Progenitor cell of endocrine pancreas (in vitro differentiated cells): ENCODE data around the gene CLEC3B. TPM values are rescaled to one million over a fixed set of nuclear protein-coding genes. Genes with fewer than 3 reads are reported as not detected.

Experiments used
- DNase-seq: peaks from one replicate; pipeline ENCODE4 v3.0.0; 2021; ENCODE audit warnings: low spot score; ENCODE audit not compliant: unreplicated experiment
- H3K27ac Mint-ChIP-seq: 2 replicates; pipeline ENCODE4 v1.8.0; 2021; ENCODE audit warnings: mild to moderate bottlenecking, moderate library complexity, mixed read lengths
- H3K27me3 Mint-ChIP-seq: 2 replicates; pipeline ENCODE4 v1.8.0; 2021; ENCODE audit warnings: mixed read lengths
- H3K36me3 Mint-ChIP-seq: 2 replicates; pipeline ENCODE4 v1.8.0; 2022; ENCODE audit warnings: mixed read lengths; ENCODE audit not compliant: insufficient read depth
- H3K4me1 Mint-ChIP-seq: 2 replicates; pipeline ENCODE4 v1.8.0; 2021; ENCODE audit warnings: low read depth, mixed read lengths
- H3K4me3 Mint-ChIP-seq: 2 replicates; pipeline ENCODE4 v1.8.0; 2021; ENCODE audit warnings: low read depth, mild to moderate bottlenecking, moderate library complexity, mixed read lengths
- H3K9me3 Mint-ChIP-seq: 2 replicates; pipeline ENCODE4 v1.8.0; 2021; ENCODE audit warnings: low read depth, mixed read lengths
- total RNA-seq: library from RNA; stranded (reverse); gene quantifications from 2 replicates; pipeline ENCODE4 v1.2.1, GENCODE V29; 2021
- TF ChIP-seq, protein P1 (sequence below): fragments of 200-600 bp; sonication (generic); IDR thresholded peaks from one replicate; pipeline ENCODE4 v1.5.0; 2021; ENCODE audit warnings: antibody characterized with exemption, mild to moderate bottlenecking; ENCODE audit not compliant: unreplicated experiment

CLEC3B gene
- total RNA-seq, 1 donor from 2014 or later = not detected

DNA sequence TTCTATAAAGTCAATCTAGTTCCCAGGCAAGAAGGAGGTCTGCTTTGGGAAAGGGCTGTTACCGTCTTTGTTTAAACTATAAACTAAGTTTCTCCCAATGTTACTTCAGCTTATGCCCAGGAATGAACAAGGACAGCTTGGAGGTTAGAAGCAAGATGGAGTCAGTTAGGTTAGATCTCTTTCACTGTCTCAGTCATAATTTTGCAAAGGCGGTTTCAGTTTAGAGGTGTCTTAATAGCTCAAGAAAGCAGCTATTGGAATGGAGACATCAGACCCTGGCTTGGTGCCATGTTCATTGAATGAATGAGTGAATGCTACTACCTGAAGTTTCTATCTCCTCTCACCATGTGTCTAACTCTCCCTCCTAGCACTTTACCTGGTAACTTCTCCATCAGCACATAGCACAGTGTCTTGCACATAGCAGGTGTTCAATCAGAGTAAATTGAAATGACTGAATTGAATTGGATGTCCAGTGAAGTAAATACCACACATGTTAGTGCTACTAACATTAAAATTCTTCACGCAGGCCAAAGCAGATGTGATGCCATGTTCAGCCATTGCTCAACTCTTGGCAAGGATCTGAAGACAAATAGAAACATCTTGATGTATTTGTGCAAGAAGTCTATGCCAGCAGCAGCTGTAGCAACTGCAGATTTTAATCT lies 28.2 kb downstream of the CLEC3B start:
- no peak for DNase-seq
- Mint-ChIP-seq H3K9me3 (no peaks in the 10 kb centered on the region), H3K4me3 (no peak overlapping the region), H3K36me3 (no peaks in the 10 kb centered on the region), H3K4me1 (peaks cover 17% of the 10 kb centered on the region), H3K27me3 (peaks cover 21% of the 10 kb centered on the region), H3K27ac (no peak overlapping the region)
- TF ChIP-seq, protein P1, sequence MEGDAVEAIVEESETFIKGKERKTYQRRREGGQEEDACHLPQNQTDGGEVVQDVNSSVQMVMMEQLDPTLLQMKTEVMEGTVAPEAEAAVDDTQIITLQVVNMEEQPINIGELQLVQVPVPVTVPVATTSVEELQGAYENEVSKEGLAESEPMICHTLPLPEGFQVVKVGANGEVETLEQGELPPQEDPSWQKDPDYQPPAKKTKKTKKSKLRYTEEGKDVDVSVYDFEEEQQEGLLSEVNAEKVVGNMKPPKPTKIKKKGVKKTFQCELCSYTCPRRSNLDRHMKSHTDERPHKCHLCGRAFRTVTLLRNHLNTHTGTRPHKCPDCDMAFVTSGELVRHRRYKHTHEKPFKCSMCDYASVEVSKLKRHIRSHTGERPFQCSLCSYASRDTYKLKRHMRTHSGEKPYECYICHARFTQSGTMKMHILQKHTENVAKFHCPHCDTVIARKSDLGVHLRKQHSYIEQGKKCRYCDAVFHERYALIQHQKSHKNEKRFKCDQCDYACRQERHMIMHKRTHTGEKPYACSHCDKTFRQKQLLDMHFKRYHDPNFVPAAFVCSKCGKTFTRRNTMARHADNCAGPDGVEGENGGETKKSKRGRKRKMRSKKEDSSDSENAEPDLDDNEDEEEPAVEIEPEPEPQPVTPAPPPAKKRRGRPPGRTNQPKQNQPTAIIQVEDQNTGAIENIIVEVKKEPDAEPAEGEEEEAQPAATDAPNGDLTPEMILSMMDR = no peak

DNA sequence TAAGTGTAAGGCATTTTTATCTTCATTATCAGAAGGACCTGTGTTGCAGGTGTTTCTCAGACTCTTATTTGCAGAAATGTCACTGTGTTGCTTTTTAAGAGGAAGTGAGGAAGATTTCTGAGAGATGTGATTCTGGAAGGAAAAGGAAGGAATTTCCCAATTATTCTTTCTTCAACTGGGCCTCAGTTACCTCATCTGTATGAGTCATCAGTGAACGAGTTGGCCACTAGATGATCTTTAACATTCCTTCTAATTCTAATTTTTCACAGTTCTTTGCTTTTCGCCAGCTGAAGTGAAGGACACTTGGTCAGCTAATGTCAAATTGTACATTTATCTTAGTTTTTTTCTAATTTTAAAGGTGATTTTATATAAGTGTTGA lies 28.9 kb downstream of the CLEC3B start:
- no peaks in the 10 kb centered on the region for H3K36me3 Mint-ChIP-seq
- H3K4me3 Mint-ChIP-seq = no peak overlapping the region
- no peak overlapping the region for H3K27ac Mint-ChIP-seq
- no peak for DNase-seq
- TF ChIP-seq, protein P1 = no peak
- H3K4me1 Mint-ChIP-seq = peaks cover 19% of the 10 kb centered on the region
- H3K27me3 Mint-ChIP-seq = peaks cover 14% of the 10 kb centered on the region
- no peaks in the 10 kb centered on the region for H3K9me3 Mint-ChIP-seq

DNA sequence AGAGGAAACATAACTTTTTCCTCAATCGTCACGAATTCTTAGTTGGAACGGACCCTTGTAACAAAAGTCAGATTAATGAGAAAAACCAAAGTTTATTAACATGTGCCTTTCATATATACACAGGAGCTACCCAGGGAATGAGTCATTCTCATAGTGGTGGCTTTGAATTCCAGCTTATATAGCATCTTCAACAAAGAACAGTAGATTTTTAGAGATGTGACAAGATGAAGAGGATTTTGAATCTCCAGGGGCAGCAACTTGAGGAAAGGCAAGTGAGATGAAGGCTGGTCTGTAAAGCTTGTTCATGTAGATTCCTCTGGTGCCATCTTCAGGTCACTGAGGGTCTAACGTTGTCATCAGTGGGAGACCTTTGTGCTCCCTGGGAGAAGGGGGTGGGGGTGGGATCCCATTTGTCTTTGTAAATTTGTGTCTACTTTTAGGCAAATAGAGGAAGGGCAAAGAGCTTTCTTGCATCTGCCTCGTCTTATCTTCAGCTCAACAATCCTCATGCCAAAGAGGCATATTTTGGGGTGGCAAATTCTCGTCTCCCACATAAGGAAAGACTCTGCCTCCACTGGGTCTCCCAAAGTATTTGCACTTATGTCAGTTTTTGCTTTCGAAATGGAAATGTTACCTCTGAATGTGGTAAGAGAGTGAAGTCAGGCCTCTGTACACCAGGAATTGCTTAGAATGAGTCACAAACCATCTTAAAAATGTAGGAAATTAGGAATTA lies 29.5 kb downstream of the CLEC3B start:
- TF ChIP-seq, protein P1 = no peak
- H3K9me3 Mint-ChIP-seq = no peaks in the 10 kb centered on the region
- no peak overlapping the region for H3K4me3 Mint-ChIP-seq
- peaks cover 24% of the 10 kb centered on the region for H3K4me1 Mint-ChIP-seq
- no peak overlapping the region for H3K27ac Mint-ChIP-seq
- peaks cover 9% of the 10 kb centered on the region for H3K27me3 Mint-ChIP-seq
- no peak for DNase-seq
- H3K36me3 Mint-ChIP-seq = no peaks in the 10 kb centered on the region

DNA sequence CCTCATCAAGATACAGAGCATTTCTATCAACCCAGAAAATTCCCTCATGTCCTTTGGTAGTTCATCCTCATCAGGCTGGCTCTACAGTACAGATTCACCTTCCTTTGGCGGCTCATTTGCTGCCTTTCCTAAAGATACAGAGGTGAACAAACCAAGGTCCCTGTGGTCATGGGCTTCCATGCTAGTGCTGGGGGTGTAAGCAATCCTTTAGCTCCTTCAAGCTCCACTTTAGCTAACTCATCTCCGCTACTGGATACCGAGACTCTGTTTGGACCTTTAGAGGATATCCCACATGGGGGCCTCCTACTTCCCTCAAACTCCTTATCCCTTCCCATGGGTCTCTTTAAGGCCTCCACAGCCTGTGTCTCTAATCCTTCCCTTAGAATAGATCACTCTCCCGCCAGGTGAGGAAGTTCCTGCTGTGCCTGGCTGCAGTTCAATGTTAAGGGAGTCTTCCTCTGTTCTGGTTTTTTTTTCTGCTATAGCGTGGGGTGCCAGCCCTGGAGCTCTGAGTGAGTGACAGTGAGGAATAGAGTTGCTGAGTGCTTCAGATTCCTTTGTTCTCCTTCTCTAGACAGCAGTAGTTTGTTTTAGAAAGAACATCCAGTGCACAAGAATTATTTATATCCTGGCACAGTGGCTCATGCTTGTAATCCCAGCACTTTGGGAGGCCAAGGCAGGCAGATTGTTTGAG lies 30.7 kb downstream of the CLEC3B start:
- TF ChIP-seq, protein P1 = no peak
- Mint-ChIP-seq H3K9me3 (no peaks in the 10 kb centered on the region), H3K36me3 (no peaks in the 10 kb centered on the region), H3K4me1 (peaks cover 27% of the 10 kb centered on the region), H3K27me3 (peaks cover 7% of the 10 kb centered on the region), H3K4me3 (no peak overlapping the region), H3K27ac (no peak overlapping the region)
- no peak for DNase-seq

DNA sequence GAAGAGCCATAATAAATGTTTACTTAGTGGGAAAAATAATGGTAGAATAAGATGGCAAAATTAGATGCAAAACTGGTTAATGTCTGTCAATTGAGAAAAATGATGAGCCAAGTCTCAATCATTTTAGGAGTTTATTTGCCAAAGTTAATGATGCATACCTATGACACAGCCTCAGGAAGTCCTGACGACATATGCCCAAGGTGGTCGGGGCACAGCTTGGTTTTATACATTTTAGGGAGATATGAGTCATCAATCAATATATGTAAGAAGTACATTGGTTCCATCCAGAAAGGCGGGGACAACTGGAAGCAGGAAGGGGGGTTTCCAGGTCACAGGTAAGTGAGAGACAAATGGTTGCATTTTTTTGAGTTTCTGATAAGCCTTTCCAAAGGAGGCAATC lies 31.5 kb downstream of the CLEC3B start:
- peaks cover 27% of the 10 kb centered on the region for H3K4me1 Mint-ChIP-seq
- TF ChIP-seq, protein P1 = no peak

More for the DNA sequence above, 31.5 kb downstream of the CLEC3B start:
- Mint-ChIP-seq H3K27ac (peak overlapping the region; percentile 49), H3K36me3 (no peaks in the 10 kb centered on the region), H3K4me3 (no peak overlapping the region), H3K9me3 (no peaks in the 10 kb centered on the region), H3K27me3 (peaks cover 10% of the 10 kb centered on the region)
- DNase-seq = no peak
